AG04449 (cell line): Measurements from ENCODE around the gene GCA.

Experiments used
- CTCF ChIA-PET: fragments of 350-600 bp; formaldehyde crosslinking; extraction: SDS; loops from one replicate; lab custom pipeline; 2021; ENCODE audit warnings: antibody characterized with exemption; lab: Yijun Ruan, JAX
- POLR2A ChIA-PET: fragments of 400-600, 350-600 bp; formaldehyde crosslinking; extraction: SDS; loops from one replicate; lab custom pipeline; 2020; ENCODE audit warnings: antibody characterized with exemption, inconsistent platforms; lab: Yijun Ruan, JAX
- DNase-seq: peaks from one replicate; pipeline ENCODE4 v3.0.0-alpha.2; 2010; ENCODE audit warnings: low read depth, low spot score
- H3K4me3 ChIP-seq: 2 replicates; pipeline ENCODE4 v1.5.1; 2011; ENCODE audit warnings: low read depth, mild to moderate bottlenecking, control low read depth, low read length
- TF ChIP-seq, protein P1 (sequence below): IDR thresholded peaks from one replicate; pipeline ENCODE4 v1.5.1; 2011; ENCODE audit warnings: mild to moderate bottlenecking, moderate library complexity, low read length, control low read depth, inconsistent platforms; ENCODE audit not compliant: insufficient read depth; ENCODE audit errors: missing control alignments

Gene GCA, protein sequence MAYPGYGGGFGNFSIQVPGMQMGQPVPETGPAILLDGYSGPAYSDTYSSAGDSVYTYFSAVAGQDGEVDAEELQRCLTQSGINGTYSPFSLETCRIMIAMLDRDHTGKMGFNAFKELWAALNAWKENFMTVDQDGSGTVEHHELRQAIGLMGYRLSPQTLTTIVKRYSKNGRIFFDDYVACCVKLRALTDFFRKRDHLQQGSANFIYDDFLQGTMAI

DNA sequence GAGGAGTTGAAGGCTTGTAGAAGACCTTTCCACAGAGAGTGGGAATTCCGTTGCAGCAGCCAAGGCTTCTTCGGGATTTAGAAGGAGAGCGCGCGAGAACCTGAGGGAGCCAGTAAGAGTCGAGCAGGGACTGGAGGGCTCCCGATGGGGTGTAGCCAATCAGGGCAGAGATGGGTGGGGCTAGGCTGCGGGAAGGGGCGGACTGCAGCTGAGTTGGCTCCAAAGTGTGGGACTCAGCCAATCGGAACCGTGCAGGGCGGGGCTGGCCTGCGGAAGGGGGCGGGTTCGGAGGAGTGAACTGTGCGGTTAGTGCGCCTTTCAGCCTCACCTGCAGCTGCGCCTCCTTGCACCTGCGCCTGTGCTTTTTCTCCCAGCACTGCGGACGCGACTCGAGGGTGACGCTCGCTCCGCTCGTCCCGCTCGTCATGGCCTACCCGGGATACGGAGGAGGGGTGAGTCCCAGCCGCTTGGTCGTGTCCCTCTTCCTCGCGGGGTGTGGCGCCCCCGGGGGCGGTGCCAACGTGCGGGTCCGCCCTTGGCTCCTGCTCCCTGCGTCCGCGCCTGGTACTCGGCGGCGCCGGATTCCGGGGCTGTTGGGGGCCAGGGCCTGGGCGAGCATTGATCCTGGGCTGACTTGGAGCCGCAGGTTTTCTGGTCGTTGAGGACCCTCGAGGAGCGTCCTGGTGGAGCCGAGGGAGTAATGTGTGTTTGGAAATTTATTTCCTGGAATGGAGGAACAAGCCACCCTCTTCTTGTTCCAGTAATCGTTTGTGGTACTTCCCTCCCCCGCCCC, at the start of gene GCA:
Gene GCA (plus strand): TSS at position 309 of the 793 bp plus-strand sequence. CDS start 117 bp downstream, at position 426.
- peak within 1 kb of the TSS; percentile 86 for H3K4me3 ChIP-seq
- ChIA-PET POLR2A (no interaction called here), CTCF (interaction anchor here (0.8 to 1.6 kb wide), 2 partner anchors 9 to 17 kb away, joined by 3 to 9 read pairs; no protein-coding TSS in a partner anchor)
- DNase-seq: peak; percentile 53
- TF ChIP-seq, protein P1, sequence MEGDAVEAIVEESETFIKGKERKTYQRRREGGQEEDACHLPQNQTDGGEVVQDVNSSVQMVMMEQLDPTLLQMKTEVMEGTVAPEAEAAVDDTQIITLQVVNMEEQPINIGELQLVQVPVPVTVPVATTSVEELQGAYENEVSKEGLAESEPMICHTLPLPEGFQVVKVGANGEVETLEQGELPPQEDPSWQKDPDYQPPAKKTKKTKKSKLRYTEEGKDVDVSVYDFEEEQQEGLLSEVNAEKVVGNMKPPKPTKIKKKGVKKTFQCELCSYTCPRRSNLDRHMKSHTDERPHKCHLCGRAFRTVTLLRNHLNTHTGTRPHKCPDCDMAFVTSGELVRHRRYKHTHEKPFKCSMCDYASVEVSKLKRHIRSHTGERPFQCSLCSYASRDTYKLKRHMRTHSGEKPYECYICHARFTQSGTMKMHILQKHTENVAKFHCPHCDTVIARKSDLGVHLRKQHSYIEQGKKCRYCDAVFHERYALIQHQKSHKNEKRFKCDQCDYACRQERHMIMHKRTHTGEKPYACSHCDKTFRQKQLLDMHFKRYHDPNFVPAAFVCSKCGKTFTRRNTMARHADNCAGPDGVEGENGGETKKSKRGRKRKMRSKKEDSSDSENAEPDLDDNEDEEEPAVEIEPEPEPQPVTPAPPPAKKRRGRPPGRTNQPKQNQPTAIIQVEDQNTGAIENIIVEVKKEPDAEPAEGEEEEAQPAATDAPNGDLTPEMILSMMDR: no peak

DNA sequence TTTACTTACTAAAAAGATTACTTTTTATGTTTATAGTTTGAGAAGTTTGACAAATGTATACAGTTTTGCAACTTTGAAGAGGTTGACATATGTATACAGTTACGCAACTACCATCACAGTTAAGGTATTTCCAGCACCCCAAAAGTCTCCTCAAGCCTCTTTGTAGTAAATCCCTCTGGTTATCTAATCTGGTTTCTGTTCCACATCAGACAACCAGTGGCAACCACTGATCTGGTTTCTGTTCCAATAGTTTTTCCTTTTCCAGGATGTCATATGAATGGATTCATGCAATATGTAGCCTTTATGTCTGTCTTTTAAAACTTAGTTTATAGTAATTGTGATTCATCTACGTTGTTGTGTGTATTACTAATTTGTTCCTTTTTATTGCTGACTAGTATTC, 48.9 kb upstream of the GCA start:
- CTCF ChIA-PET: interaction anchor here (1.1 to 14.9 kb wide), 9 partner anchors 8 to 170 kb away, joined by 3 to 656 read pairs (median 67); partner anchors contain the start of genes FAP and GCG
- POLR2A ChIA-PET: no interaction called here
- TF ChIP-seq, protein P1: no peak

DNA sequence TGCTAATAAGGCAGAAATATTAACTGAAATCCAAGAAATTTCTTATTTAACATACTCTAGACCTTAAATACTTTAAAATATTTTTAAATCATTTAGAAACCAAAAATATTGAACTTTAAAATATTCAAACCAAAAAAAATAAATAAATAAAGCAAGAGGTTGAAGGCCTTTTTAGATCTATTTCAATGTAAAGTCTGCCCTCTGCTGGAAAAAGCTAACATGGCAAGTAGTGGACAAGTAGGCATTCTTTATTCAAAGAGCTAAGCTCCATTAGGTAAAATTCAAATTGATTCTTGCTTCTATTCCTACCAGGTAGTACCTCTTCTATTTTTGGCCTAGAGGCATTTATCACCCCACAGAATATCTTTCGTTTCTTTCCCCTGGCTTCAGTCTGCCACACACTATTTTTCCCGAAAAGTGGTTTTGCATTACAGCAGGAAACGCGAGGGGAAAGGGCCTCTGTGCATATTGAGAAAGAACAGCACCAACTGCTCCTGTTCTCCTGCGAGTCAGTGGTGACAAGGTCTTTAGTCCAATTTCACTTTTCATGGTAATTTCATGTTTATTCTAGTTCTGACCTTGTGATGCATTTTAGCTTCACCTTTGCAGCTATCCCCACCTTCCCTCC, 45.9 kb upstream of the GCA start:
- ChIA-PET POLR2A (interaction anchor here (0.6 to 1.0 kb wide), 4 partner anchors 56 to 100 kb away, joined by 3 to 4 read pairs (median 3); no protein-coding TSS in a partner anchor), CTCF (interaction anchor here (0.7 to 14.9 kb wide), 42 partner anchors 9 to 712 kb away, joined by 3 to 656 read pairs (median 6); partner anchors contain the start of genes FAP, GCG and IFIH1)
- H3K4me3 ChIP-seq: no peak overlapping the region
- TF ChIP-seq, protein P1: peak; percentile 55
- peak; percentile 29 for DNase-seq

More for the DNA sequence above, 48.9 kb upstream of the GCA start:
- no peak for DNase-seq
- H3K4me3 ChIP-seq: no peak overlapping the region

DNA sequence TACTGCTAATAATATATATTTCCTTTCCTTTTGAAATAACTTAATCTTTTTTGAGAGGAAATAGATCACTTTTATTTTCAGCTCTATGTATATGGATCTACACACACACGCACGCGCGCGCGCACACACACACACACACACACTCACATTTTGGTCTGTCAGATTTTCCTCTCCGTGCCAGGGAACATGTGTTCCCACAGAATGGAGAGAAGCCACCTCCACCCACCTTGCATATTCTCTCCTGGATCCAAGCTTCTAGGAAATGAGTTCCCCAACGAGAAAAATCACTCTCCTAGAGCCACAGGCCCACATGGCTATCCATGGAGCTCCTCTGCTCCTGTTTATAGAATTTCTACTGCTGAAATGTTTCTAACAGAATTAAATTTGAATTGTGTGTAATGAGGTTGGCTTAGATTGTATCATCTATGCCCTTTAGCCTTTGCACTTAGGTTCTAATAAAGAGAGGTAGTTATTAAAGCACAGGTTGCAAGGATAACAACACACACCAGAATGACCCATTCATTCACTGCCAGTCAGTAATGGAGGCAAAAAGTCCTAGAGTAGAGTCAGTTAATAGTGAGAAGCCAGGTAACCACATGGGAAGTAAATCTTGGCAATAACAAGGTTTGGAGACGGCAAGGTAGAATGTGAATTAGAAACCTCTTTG, 45.1 kb upstream of the GCA start:
- no peak overlapping the region for H3K4me3 ChIP-seq
- TF ChIP-seq, protein P1: no peak
- ChIA-PET CTCF (interaction anchor here (0.7 to 14.9 kb wide), 37 partner anchors 8 to 712 kb away, joined by 3 to 656 read pairs (median 7); partner anchors contain the start of genes FAP, GCG and IFIH1), POLR2A (interaction anchor here (1.0 kb wide), 2 partner anchors 56 to 64 kb away, joined by 3 to 4 read pairs; no protein-coding TSS in a partner anchor)
- DNase-seq: no peak

DNA sequence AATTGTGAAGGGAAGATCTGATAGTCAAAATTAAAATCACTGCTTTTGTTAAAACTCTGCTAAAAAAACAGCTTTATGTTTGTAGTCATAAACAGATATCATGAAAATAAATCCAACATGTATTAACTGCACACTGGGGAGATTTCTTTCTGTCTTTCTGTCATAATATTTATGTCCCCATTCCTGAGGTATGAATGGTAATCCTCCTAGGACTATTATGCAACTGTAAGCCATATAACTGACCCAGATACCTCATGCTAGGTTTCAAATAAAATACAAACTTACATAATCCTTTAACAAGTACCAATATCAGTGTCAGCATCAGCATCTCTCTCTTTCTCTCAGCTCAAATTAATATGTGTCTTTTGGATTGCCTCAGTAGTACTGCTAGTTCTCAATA, 43.7 kb upstream of the GCA start:
- TF ChIP-seq, protein P1: no peak
- POLR2A ChIA-PET: no interaction called here
- no peak overlapping the region for H3K4me3 ChIP-seq
- no peak for DNase-seq
- CTCF ChIA-PET: interaction anchor here (0.9 to 14.9 kb wide), 21 partner anchors 8 to 718 kb away, joined by 3 to 656 read pairs (median 9); partner anchors contain the start of genes FAP, GCG and IFIH1
